Sigmoid colon (tissue), 4 donors: Measurements from ENCODE around the gene AHI1.

ENCODE experiments used
- CTCF ChIP-seq, 4 experiments: fragments of 450-650 bp in 3 of 4; fragments of 200-600 bp in 1 of 4; IDR thresholded peaks; one replicate each; pipeline ENCODE4 v1.5.1; 2016 to 2019; ENCODE audit warnings: antibody characterized with exemption in 4 of 4, mild to moderate bottlenecking in 3 of 4, moderate library complexity in 2 of 4
- POLR2A ChIP-seq, 2 donors: fragments of 450-650 bp; IDR thresholded peaks; one replicate each; pipeline ENCODE4 v1.6.1; 2016; ENCODE audit warnings: antibody characterized with exemption in 2 of 2, mild to moderate bottlenecking in 2 of 2, moderate library complexity in 2 of 2
- POLR2AphosphoS5 ChIP-seq, 4 donors: sonication (generic); formaldehyde crosslinking; IDR thresholded peaks; one replicate each; pipeline ENCODE4 v1.6.1; 2017; ENCODE audit warnings: antibody characterized with exemption in 4 of 4

GRCh38 chr6:135458051-135458450 is 39.5 kb downstream of the AHI1 start:
- TF ChIP-seq CTCF (IDR thresholded peaks at IDR 0.05), result no peak
- no peak for TF ChIP-seq POLR2A (IDR thresholded peaks at IDR 0.05)
- TF ChIP-seq POLR2AphosphoS5 (IDR thresholded peaks at IDR 0.05), result no peak
